Measurements from ENCODE around the gene APC.

GRCh38 chr5:112733586-112733985 lies 4.1 kb upstream of the APC start:
- no peak for TF ChIP-seq EZH2 (IDR thresholded peaks at IDR 0.05)
- TF ChIP-seq POLR2AphosphoS5 (IDR thresholded peaks at IDR 0.05; ENCODE audit: borderline replicate concordance, low read depth, low read length): no peak

All from SK-N-MC (cell line).